Measurements from ENCODE around the gene COA8.

GRCh38 chr14:103623308-103623707 is 60.5 kb downstream of the COA8 start:
- TF ChIP-seq CTCF (conservative IDR thresholded peaks at IDR 0.05 in 1 of 2, IDR thresholded peaks at IDR 0.05 in 1 of 2; ENCODE audit: low read depth in 1 of 2, low read length in 2 of 2) (no peak), EZH2 (IDR thresholded peaks at IDR 0.05; ENCODE audit: low read length, missing control alignments) (no peak)

All from fibroblast of lung (primary cell).